ENCODE measurements around the gene CREM. TPM values are rescaled to one million over a fixed set of nuclear protein-coding genes. Genes with fewer than 3 reads are reported as not detected.

CREM gene
- total RNA-seq, 1 experiment from 2014 or later: 24.7 TPM

GRCh38 chr10:35165811-35166210 lies 39.2 kb downstream of the CREM start:
- H3K27ac Mint-ChIP-seq (ENCODE audit: unreplicated experiment): no peak overlapping the region
- H3K27me3 Mint-ChIP-seq (ENCODE audit: insufficient read depth, unreplicated experiment): no peaks in the 10 kb centered on the region
- no peak for TF ChIP-seq CTCF (IDR thresholded peaks at IDR 0.05; ENCODE audit: insufficient read depth in 1 of 2, low read depth in 1 of 2, low read length in 1 of 2, severe bottlenecking in 1 of 2, unreplicated experiment in 1 of 2)
- H3K27me3 ChIP-seq (replicated peaks; ENCODE audit: control insufficient read depth, insufficient read depth, low read length): no peaks in the 10 kb centered on the region
- intact Hi-C loops (cut with micrococcal nuclease; ENCODE audit: unreplicated experiment): no loop called here
- no peaks in the 10 kb centered on the region for H3K9me3 Mint-ChIP-seq (ENCODE audit: unreplicated experiment)
- ChIA-PET POLR2A (no interaction called here), CTCF (no interaction called here)
- no peak for DNase-seq
- no TSS peak for BruUV-seq (replicated peaks)
- H3K4me1 Mint-ChIP-seq (ENCODE audit: low read depth, unreplicated experiment): no peaks in the 10 kb centered on the region
- H3K36me3 Mint-ChIP-seq (ENCODE audit: insufficient read depth, unreplicated experiment): no peaks in the 10 kb centered on the region
- H3K4me3 ChIP-seq (ENCODE audit: low read depth, low read length): no peak overlapping the region
- no peaks in the 10 kb centered on the region for H3K4me1 ChIP-seq
- H3K9me3 ChIP-seq: no peaks in the 10 kb centered on the region
- no peaks in the 10 kb centered on the region for H3K36me3 ChIP-seq (ENCODE audit: control insufficient read depth, insufficient read depth, low read length)
- H3K4me3 Mint-ChIP-seq (ENCODE audit: unreplicated experiment): no peak overlapping the region

GRCh38 chr10:35166607-35167006 lies 40.0 kb downstream of the CREM start:
- no peak for DNase-seq
- Histone ChIP-seq H3K4me3 (ENCODE audit: low read depth, low read length) (no peak overlapping the region), H3K36me3 (ENCODE audit: control insufficient read depth, insufficient read depth, low read length) (no peaks in the 10 kb centered on the region), H3K4me1 (no peaks in the 10 kb centered on the region), H3K9me3 (no peaks in the 10 kb centered on the region), H3K27me3 (replicated peaks; ENCODE audit: control insufficient read depth, insufficient read depth, low read length) (no peaks in the 10 kb centered on the region)
- Mint-ChIP-seq H3K9me3 (ENCODE audit: unreplicated experiment) (no peaks in the 10 kb centered on the region), H3K4me3 (ENCODE audit: unreplicated experiment) (no peak overlapping the region), H3K36me3 (ENCODE audit: insufficient read depth, unreplicated experiment) (no peaks in the 10 kb centered on the region), H3K27ac (ENCODE audit: unreplicated experiment) (no peak overlapping the region), H3K27me3 (ENCODE audit: insufficient read depth, unreplicated experiment) (no peaks in the 10 kb centered on the region), H3K4me1 (ENCODE audit: low read depth, unreplicated experiment) (no peaks in the 10 kb centered on the region)
- ChIA-PET CTCF (no interaction called here), POLR2A (no interaction called here)
- no TSS peak for BruUV-seq (replicated peaks)
- TF ChIP-seq CTCF (IDR thresholded peaks at IDR 0.05; ENCODE audit: insufficient read depth in 1 of 2, low read depth in 1 of 2, low read length in 1 of 2, severe bottlenecking in 1 of 2, unreplicated experiment in 1 of 2): no peak
- intact Hi-C loops (cut with micrococcal nuclease; ENCODE audit: unreplicated experiment): no loop called here

GRCh38 chr10:35167342-35167741 lies 40.7 kb downstream of the CREM start:
- Histone ChIP-seq H3K4me3 (ENCODE audit: low read depth, low read length) (no peak overlapping the region), H3K27me3 (replicated peaks; ENCODE audit: control insufficient read depth, insufficient read depth, low read length) (no peaks in the 10 kb centered on the region), H3K4me1 (no peaks in the 10 kb centered on the region), H3K36me3 (ENCODE audit: control insufficient read depth, insufficient read depth, low read length) (no peaks in the 10 kb centered on the region), H3K9me3 (no peaks in the 10 kb centered on the region)
- H3K27ac Mint-ChIP-seq (ENCODE audit: unreplicated experiment): no peak overlapping the region
- H3K36me3 Mint-ChIP-seq (ENCODE audit: insufficient read depth, unreplicated experiment): no peaks in the 10 kb centered on the region
- intact Hi-C loops (cut with micrococcal nuclease; ENCODE audit: unreplicated experiment): no loop called here
- H3K9me3 Mint-ChIP-seq (ENCODE audit: unreplicated experiment): no peaks in the 10 kb centered on the region
- ChIA-PET POLR2A (no interaction called here), CTCF (no interaction called here)
- no TSS peak for BruUV-seq (replicated peaks)
- H3K4me3 Mint-ChIP-seq (ENCODE audit: unreplicated experiment): no peak overlapping the region
- no peak for TF ChIP-seq CTCF (IDR thresholded peaks at IDR 0.05; ENCODE audit: insufficient read depth in 1 of 2, low read depth in 1 of 2, low read length in 1 of 2, severe bottlenecking in 1 of 2, unreplicated experiment in 1 of 2)
- H3K4me1 Mint-ChIP-seq (ENCODE audit: low read depth, unreplicated experiment): no peaks in the 10 kb centered on the region
- DNase-seq: no peak
- no peaks in the 10 kb centered on the region for H3K27me3 Mint-ChIP-seq (ENCODE audit: insufficient read depth, unreplicated experiment)

All from Caco-2 (cell line).